Measurements from ENCODE around the gene KCNJ12.

The KCNJ12 gene

DNA sequence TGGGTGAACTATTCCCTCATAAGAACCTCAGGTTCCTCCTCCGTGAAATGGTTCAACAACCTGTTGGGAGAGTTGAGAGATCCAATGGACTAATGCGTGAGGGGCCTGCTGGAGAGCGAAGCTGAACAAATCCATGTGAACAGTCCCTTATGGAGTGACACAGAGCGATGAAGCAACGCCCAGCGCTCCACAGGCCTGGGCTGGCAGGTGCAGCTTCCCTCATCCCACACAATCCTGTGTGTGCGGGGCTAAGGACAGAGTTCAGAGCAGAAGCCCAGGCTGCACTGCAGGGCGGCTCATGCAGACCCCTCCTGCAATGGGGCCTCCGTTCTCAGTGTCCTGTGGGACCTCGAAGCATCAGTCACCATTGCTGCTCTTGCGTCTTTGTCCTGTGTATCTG, 90.4 kb downstream of the KCNJ12 start:
- H3K27me3 ChIP-seq (ENCODE audit: control insufficient read depth, insufficient read depth, low read length): peaks cover 32% of the 10 kb centered on the region
- no peak overlapping the region for H3K9ac ChIP-seq (ENCODE audit: low read length)
- no peaks in the 10 kb centered on the region for H3K36me3 ChIP-seq (ENCODE audit: control insufficient read depth, low read depth, low read length)
- H3K4me1 ChIP-seq (ENCODE audit: control insufficient read depth, low read depth, low read length): peaks cover 14% of the 10 kb centered on the region
- no peak overlapping the region for H3K4me3 ChIP-seq (ENCODE audit: low read length)
- H3K9me3 ChIP-seq (ENCODE audit: control insufficient read depth, low read depth, low read length): no peaks in the 10 kb centered on the region
- H3K27ac ChIP-seq (ENCODE audit: low read length): no peak overlapping the region

- Histone ChIP-seq H3K4me1 (ENCODE audit: control insufficient read depth, low read depth, low read length) (peaks cover 14% of the 10 kb centered on the region), H3K27ac (ENCODE audit: low read length) (no peak overlapping the region), H3K9ac (ENCODE audit: low read length) (no peak overlapping the region), H3K4me3 (ENCODE audit: low read length) (no peak overlapping the region), H3K27me3 (ENCODE audit: control insufficient read depth, insufficient read depth, low read length) (peaks cover 27% of the 10 kb centered on the region), H3K9me3 (ENCODE audit: control insufficient read depth, low read depth, low read length) (no peaks in the 10 kb centered on the region), H3K36me3 (ENCODE audit: control insufficient read depth, low read depth, low read length) (no peaks in the 10 kb centered on the region)
These were observed 91.0 kb downstream of the KCNJ12 start for GRCh38 chr17:21467196-21467595.

GRCh38 chr17:21467739-21468490, 91.8 kb downstream of the KCNJ12 start:
- H3K4me3 ChIP-seq (ENCODE audit: low read length): no peak overlapping the region
- H3K27ac ChIP-seq (ENCODE audit: low read length): no peak overlapping the region
- H3K27me3 ChIP-seq (ENCODE audit: control insufficient read depth, insufficient read depth, low read length): peaks cover 22% of the 10 kb centered on the region
- H3K4me1 ChIP-seq (ENCODE audit: control insufficient read depth, low read depth, low read length): peaks cover 14% of the 10 kb centered on the region
- H3K36me3 ChIP-seq (ENCODE audit: control insufficient read depth, low read depth, low read length): no peaks in the 10 kb centered on the region
- H3K9me3 ChIP-seq (ENCODE audit: control insufficient read depth, low read depth, low read length): no peaks in the 10 kb centered on the region
- no peak overlapping the region for H3K9ac ChIP-seq (ENCODE audit: low read length)
